ENCODE data around the gene VPS33A. TPM values are rescaled to one million over a fixed set of nuclear protein-coding genes. Genes with fewer than 3 reads are reported as not detected.

VPS33A gene
- total and polyA plus RNA-seq, 10 of the 15 experiments (the other 5 are each of a cell fraction or from before 2014, with no cell fraction given): 7.7 to 33.6 (median 21.6) TPM

DNA sequence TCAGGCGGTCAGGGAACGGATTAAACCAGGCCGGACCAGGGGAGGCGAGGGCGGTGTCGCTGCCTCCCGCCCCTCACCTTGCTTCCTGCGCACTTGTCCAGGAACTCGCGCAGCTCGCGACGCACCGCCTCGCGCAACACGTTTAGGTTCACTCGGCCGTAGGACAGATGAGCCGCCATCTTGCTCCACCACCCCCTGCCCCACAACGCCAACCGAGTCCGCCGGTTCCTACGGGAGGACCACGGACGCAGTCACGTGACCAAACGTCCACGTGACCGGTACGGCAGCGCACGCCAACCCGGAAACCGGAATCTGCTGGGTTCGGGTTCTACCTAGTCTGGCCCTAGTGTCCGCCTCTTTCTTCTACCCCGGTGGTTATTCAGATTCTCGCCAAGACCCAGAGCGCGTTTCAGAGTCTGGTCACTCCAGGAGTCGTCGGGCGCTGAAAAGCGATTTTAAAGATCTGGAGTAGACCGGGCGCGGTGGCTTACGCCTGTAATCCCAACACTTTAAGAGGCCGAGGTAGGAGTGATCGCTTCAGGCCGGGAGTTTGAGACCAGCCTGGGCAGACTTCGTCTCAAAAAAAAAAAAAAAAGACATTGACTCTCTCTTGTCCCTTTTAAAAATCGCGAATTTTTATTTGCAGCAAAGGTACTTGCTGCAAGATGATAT, at the start of gene VPS33A (continued):
- no peak for TF ChIP-seq IRF5 (IDR thresholded peaks at IDR 0.05; ENCODE audit: borderline replicate concordance)
- TF ChIP-seq NFYB (IDR thresholded peaks at IDR 0.05; ENCODE audit: insufficient read depth, low read depth, low read length): no peak
- TF ChIP-seq PRDM15 (CRISPR knock-in tag; IDR thresholded peaks at IDR 0.05): peak; percentile 96
- no peak for TF ChIP-seq SPI1 (IDR thresholded peaks at IDR 0.05; ENCODE audit: borderline replicate concordance, insufficient read depth, low read depth, low read length)
- peak; percentile 79 to 84 for TF ChIP-seq EGR1 (IDR thresholded peaks at IDR 0.05; ENCODE audit: borderline replicate concordance in 1 of 2, low read depth in 2 of 2, low read length in 2 of 2)
- TF ChIP-seq DPF2 (IDR thresholded peaks at IDR 0.05): no peak; the same call in 1 of the 2 replicates
- TF ChIP-seq, protein P1, sequence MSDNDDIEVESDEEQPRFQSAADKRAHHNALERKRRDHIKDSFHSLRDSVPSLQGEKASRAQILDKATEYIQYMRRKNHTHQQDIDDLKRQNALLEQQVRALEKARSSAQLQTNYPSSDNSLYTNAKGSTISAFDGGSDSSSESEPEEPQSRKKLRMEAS (IDR thresholded peaks at IDR 0.05; ENCODE audit: low read depth, low read length): peak; percentile 97
- TF ChIP-seq MXI1 (IDR thresholded peaks at IDR 0.05; ENCODE audit: low read depth, low read length): peak; percentile 83
